ENCODE measurements around the gene F5. TPM values are rescaled to one million over a fixed set of nuclear protein-coding genes. Genes with fewer than 3 reads are reported as not detected.

F5 gene
- total and polyA plus RNA-seq, 10 of the 15 experiments (the other 5 are each of a cell fraction or from before 2014, with no cell fraction given): under 0.01 to 3.8 (median 0.40) TPM

DNA sequence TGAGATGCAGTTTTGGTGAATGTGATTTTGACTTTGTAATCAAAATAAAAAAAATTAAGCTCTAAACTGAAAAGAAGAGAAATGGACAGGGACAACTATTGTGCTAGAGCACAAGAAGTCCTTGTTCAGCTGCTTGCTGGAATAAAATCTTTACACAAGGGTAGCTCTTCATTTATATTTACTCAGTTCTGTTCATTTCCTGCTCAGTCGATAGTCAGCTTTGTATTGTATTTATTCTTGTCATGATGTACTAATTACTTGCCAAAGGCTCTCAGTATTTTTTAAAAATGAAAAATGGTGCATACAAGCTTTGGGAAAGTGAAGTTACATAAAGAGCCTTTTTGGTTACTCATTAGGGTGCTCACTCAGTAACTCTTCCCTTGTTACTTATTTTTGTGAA, 17.8 kb downstream of the F5 start:
- no peaks in the 10 kb centered on the region for H3K27me3 ChIP-seq (replicated peaks in 1 of 2; ENCODE audit: control insufficient read depth in 2 of 2, insufficient read depth in 2 of 2, low read length in 1 of 2)
- intact Hi-C loops (cut with micrococcal nuclease; ENCODE audit: unreplicated experiment): no loop called here
- BruUV-seq (replicated peaks): no TSS peak
- no peak for ATAC-seq
- DNase-seq (ENCODE audit: low read depth, low spot score): no peak
- H3K9ac ChIP-seq (ENCODE audit: control insufficient read depth, insufficient read depth, low read length): no peak overlapping the region
- no peak overlapping the region for H2AFZ ChIP-seq (ENCODE audit: control insufficient read depth, low read depth, low read length)
- in situ Hi-C loops (cut with MboI): no loop called here
- ChIA-PET POLR2A (no interaction called here), SMC1A (ENCODE audit: uncharacterized antibody, unreplicated experiment) (interaction anchor here (1.1 to 1.2 kb wide), 3 partner anchors 15 to 140 kb away, joined by 3 read pairs; no protein-coding TSS in a partner anchor), RAD21 (ENCODE audit: unreplicated experiment) (interaction anchor here (1.1 kb wide), 1 partner anchor 141 kb away, joined by 5 read pairs; no protein-coding TSS in a partner anchor), CTCF (interaction anchor here (0.7 to 1.9 kb wide), 6 partner anchors 11 to 144 kb away, joined by 3 to 6 read pairs (median 4); partner anchors contain the start of gene F5)
- no peaks in the 10 kb centered on the region for H4K20me1 ChIP-seq (ENCODE audit: control insufficient read depth, insufficient read depth)
- no peaks in the 10 kb centered on the region for H3K79me2 ChIP-seq (ENCODE audit: control insufficient read depth, insufficient read depth, low read length)
- WGBS (ENCODE audit: insufficient coverage, insufficient replicate concordance, low lambda C conversion rate, missing lambda C conversion rate): 45% methylated on average over 1 of the region's 1 CpG
- H3K27ac ChIP-seq (ENCODE audit: control insufficient read depth, insufficient read depth): no peak overlapping the region
- no peaks in the 10 kb centered on the region for H3K36me3 ChIP-seq (ENCODE audit: control insufficient read depth in 2 of 2, insufficient read depth in 2 of 2, low read length in 1 of 2)
- no peaks in the 10 kb centered on the region for H3K9me3 ChIP-seq (replicated peaks; ENCODE audit: control insufficient read depth, insufficient read depth, low read length)
- no peak overlapping the region for H3K4me3 ChIP-seq
- no peak for FAIRE-seq
- no peak overlapping the region for H3K4me2 ChIP-seq (ENCODE audit: control insufficient read depth, insufficient read depth)
- H3K4me1 ChIP-seq (ENCODE audit: control insufficient read depth, insufficient read depth, low read length): no peaks in the 10 kb centered on the region
- TF ChIP-seq, protein P1, sequence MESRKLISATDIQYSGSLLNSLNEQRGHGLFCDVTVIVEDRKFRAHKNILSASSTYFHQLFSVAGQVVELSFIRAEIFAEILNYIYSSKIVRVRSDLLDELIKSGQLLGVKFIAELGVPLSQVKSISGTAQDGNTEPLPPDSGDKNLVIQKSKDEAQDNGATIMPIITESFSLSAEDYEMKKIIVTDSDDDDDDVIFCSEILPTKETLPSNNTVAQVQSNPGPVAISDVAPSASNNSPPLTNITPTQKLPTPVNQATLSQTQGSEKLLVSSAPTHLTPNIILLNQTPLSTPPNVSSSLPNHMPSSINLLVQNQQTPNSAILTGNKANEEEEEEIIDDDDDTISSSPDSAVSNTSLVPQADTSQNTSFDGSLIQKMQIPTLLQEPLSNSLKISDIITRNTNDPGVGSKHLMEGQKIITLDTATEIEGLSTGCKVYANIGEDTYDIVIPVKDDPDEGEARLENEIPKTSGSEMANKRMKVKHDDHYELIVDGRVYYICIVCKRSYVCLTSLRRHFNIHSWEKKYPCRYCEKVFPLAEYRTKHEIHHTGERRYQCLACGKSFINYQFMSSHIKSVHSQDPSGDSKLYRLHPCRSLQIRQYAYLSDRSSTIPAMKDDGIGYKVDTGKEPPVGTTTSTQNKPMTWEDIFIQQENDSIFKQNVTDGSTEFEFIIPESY (IDR thresholded peaks at IDR 0.05): no peak
- TF ChIP-seq RFX5 (IDR thresholded peaks at IDR 0.05; ENCODE audit: low read depth, low read length) (no peak), RCOR1 (conservative IDR thresholded peaks at IDR 0.05; ENCODE audit: low read depth, low read length) (no peak), NFIC (IDR thresholded peaks at IDR 0.05; ENCODE audit: low read depth, low read length) (no peak)

All from GM12878 (cell line).